Spleen (tissue), 11 donors: ENCODE measurements around the gene MTA2. TPM values are rescaled to one million over a fixed set of nuclear protein-coding genes. Genes with fewer than 3 reads are reported as not detected.
A peak's percentile ranks its signal among the peaks of the same experiment; 100 is the strongest.

Experiments
- DNase-seq: peaks from one replicate; pipeline ENCODE4 v3.0.0-alpha.2; 2020
- H3K27ac ChIP-seq, 8 donors: fragments of 200-600 bp; sonication (generic) in 7 of 8; 1 replicate in 4 of 8; 2 replicates in 4 of 8; pipeline versions ENCODE4 v1.5.0 to v1.8.0; 2016 to 2021; ENCODE audit warnings: inconsistent platforms in 4 of 8, mild to moderate bottlenecking in 4 of 8, moderate library complexity in 1 of 8
- H3K27me3 ChIP-seq, 7 donors: fragments of 200-600 bp; sonication (generic) in 6 of 7; replicated peaks in 1 of 7; 1 replicate in 4 of 7; 2 replicates in 3 of 7; pipeline versions ENCODE4 v1.5.0 to v1.8.0; 2016 to 2021; ENCODE audit warnings: inconsistent platforms in 3 of 7, mild to moderate bottlenecking in 1 of 7
- H3K36me3 ChIP-seq, 6 donors: fragments of 200-600 bp; sonication (generic) in 5 of 6; 1 replicate in 4 of 6; 2 replicates in 2 of 6; pipeline versions ENCODE4 v1.5.0 to v1.8.0; 2016 to 2021; ENCODE audit warnings: inconsistent platforms in 2 of 6
- H3K4me1 ChIP-seq, 6 donors: fragments of 200-600 bp; sonication (generic) in 5 of 6; 1 replicate in 3 of 6; 2 replicates in 3 of 6; pipeline versions ENCODE4 v1.5.0 to v1.8.0; 2016 to 2021; ENCODE audit warnings: inconsistent platforms in 3 of 6
- H3K4me3 ChIP-seq, 8 donors: fragments of 200-600 bp; sonication (generic) in 7 of 8; 1 replicate in 4 of 8; 2 replicates in 4 of 8; pipeline versions ENCODE4 v1.5.0 to v1.8.0; 2016 to 2021; ENCODE audit warnings: inconsistent platforms in 4 of 8, mild to moderate bottlenecking in 4 of 8, moderate library complexity in 2 of 8
- H3K9me3 ChIP-seq, 8 donors: fragments of 200-600 bp; sonication (generic) in 7 of 8; 1 replicate in 4 of 8; 2 replicates in 4 of 8; pipeline versions ENCODE4 v1.5.0 to v1.8.0; 2016 to 2021; ENCODE audit warnings: inconsistent platforms in 4 of 8
- CTCF ChIP-seq, 11 experiments: fragments of 200-600 bp in 7 of 11; fragments of 450-650 bp in 4 of 11; sonication (generic) in 4 of 11; IDR thresholded peaks in 8 of 11; conservative IDR thresholded peaks in 3 of 11; 1 replicate in 7 of 11; 2 replicates in 4 of 11; pipeline versions ENCODE4 v1.4.0 to v1.8.0; 2016 to 2021; ENCODE audit warnings: antibody characterized with exemption in 11 of 11, inconsistent platforms in 4 of 11, mild to moderate bottlenecking in 1 of 11
- POLR2A ChIP-seq, 3 donors: fragments of 450-650 bp; IDR thresholded peaks; one replicate each; pipeline ENCODE4 v1.5.1; 2017; ENCODE audit warnings: antibody characterized with exemption in 3 of 3, mild to moderate bottlenecking in 1 of 3
- POLR2AphosphoS5 ChIP-seq, 3 donors: sonication (generic); formaldehyde crosslinking; IDR thresholded peaks; one replicate each; pipeline ENCODE4 v1.5.1; 2017; ENCODE audit warnings: antibody characterized with exemption in 3 of 3
- WGBS, 5 donors: extraction: QIAGEN DNeasy Blood & Tissue Kit in 3 of 5; methylation state at CpG; one replicate each; pipeline versions ENCODE4 v1.1.5 to v1.1.7; 2013 to 2018; 5-methylcytosine and 5-hydroxymethylcytosine counted together
- intact Hi-C: fragments of 100-400 bp; cut with DNase I; formaldehyde crosslinking; loops from one replicate; pipeline ENCODE4 v1.15.0; 2023; ENCODE audit warnings: low total_unique reads
- microRNA-seq, 3 donors: library from miRNA; unstranded; fragments of <30 nt; microRNA quantifications; one replicate each; pipeline versions ENCODE4 to v1.1.0, GENCODE V29; 2019 to 2020
- polyA plus RNA-seq, 3 donors: library from polyadenylated mRNA; stranded (reverse); fragments of 200-250 nt; gene quantifications; one replicate each; pipeline ENCODE4 v1.2.1, GENCODE V29; 2013
- small RNA-seq, 4 donors: library from RNA; depleted of rRNA; stranded (forward); fragments of <200 nt; gene quantifications; one replicate each; pipeline ENCODE3, GENCODE V24; 2016
- total RNA-seq, 7 donors: library from RNA; depleted of rRNA in 3 of 7; stranded (reverse); fragments of >200 nt in 3 of 7; fragmentation: NEBNext Ultra II Directional in 4 of 7; extraction: Animal tissue kit (Norgen Biotek cat#: 25700) in 4 of 7; gene quantifications; one replicate each; pipeline versions ENCODE4 v1.1.0 to v1.2.1, GENCODE V29; 2016 to 2021
- donor health status: healthy with polysubstance abuse.
- donor health status: DM: no; HTN: no; CAD: no; lungs with moderate emphysema.
- donor health status: DM: no; HTN: no; CAD: no.
- donor health status: Bipolar disorder and iron deficiency.
- donor health status: healthy.
- donor health status: DM: no; HTN: no; CAD: no.
- donor health status: DM: yes; HTN: yes; CAD: no.

Gene MTA2
- total and polyA plus RNA-seq, 10 donors = 55.3 to 154 (median 111) TPM

GRCh38 chr11:62545437-62546243, 56.0 kb downstream of the MTA2 start:
- H3K9me3 ChIP-seq = no peaks in the 10 kb centered on the region
- H3K27me3 ChIP-seq = peaks cover 0 to 38% (median 16%) of the 10 kb centered on the region in 7 donors
- H3K27ac ChIP-seq = peak overlapping the region; percentile 74 to 94 (median 90)
- H3K4me3 ChIP-seq = peak overlapping the region; percentile 60 to 98 (median 79)
- peaks cover 36 to 89% (median 74%) of the 10 kb centered on the region in 6 donors for H3K4me1 ChIP-seq
- intact Hi-C loops = no loop called here
- peak; percentile 65 to 83 (median 68) for TF ChIP-seq POLR2AphosphoS5 (IDR thresholded peaks at IDR 0.05)
- TF ChIP-seq POLR2A (IDR thresholded peaks at IDR 0.05) = no peak
- H3K36me3 ChIP-seq = no peaks in the 10 kb centered on the region
- 0 to 1% (median 1%) methylated on average over 47 to 59 of the region's 59 CpGs for WGBS, 5 donors
- peak; percentile 87 for DNase-seq

GRCh38 chr11:62544581-62545436, 56.9 kb downstream of the MTA2 start:
- TF ChIP-seq POLR2AphosphoS5 (IDR thresholded peaks at IDR 0.05) = no peak
- TF ChIP-seq CTCF (IDR thresholded peaks at IDR 0.05 in 8 of 11, conservative IDR thresholded peaks at IDR 0.05 in 3 of 11) = no peak
- TF ChIP-seq POLR2A (IDR thresholded peaks at IDR 0.05) = no peak
- 2 to 8% (median 5%) methylated on average over 23 to 32 of the region's 32 CpGs for WGBS, 5 donors
- H3K27me3 ChIP-seq = peaks cover 0 to 38% (median 16%) of the 10 kb centered on the region in 7 donors
- H3K36me3 ChIP-seq = no peaks in the 10 kb centered on the region
- H3K9me3 ChIP-seq = no peaks in the 10 kb centered on the region
- H3K4me1 ChIP-seq = peaks cover 45 to 89% (median 80%) of the 10 kb centered on the region in 6 donors
- intact Hi-C loops = loop anchor here (5.0 kb wide), 1 partner anchor 123 kb away; no protein-coding TSS in a partner anchor
- peak overlapping the region; percentile 74 to 94 (median 90) for H3K27ac ChIP-seq
- DNase-seq = no peak
- peak overlapping the region; percentile 60 to 98 (median 79) for H3K4me3 ChIP-seq

DNA sequence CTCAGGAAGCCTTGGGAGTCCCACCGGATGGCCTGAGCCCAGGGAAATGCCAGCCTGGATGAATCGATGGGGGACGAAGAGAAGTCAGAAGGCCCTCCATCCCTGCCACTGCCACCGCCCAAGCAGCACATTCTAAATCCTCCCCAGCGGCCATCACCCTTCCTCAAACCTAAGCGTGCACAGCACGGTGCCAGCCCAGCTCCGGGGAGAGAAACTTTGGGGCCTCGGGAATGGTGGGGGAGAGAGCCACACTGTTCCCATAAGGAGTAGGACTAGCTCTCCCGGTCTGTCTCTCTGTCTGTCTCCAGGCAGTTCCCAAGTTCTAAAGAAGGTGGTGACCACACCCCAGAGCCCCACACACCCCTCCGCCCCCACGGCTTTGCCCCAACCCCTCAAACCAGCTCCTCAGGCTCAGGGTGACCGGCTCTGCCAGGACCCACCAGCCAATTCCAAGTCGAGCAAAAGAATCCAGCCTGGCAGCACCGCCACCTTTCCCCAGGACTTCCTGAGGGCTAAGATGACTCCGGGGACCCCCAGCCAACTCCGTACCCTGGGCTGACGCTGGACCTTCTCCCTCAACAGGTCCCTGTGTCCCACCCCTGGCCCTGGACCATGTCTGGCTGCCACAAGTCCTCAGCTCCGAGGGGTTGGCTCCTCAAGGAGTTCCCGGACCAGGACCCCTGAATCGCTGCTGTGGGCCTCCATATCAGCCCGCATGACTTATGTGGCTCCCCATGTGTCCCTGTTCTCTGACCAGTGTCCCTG, 57.8 kb downstream of the MTA2 start:
- Histone ChIP-seq H3K9me3 (no peaks in the 10 kb centered on the region), H3K27ac (peak overlapping the region; percentile 74 to 94 (median 90)), H3K4me1 (peaks cover 54 to 93% (median 89%) of the 10 kb centered on the region in 6 donors), H3K36me3 (no peaks in the 10 kb centered on the region), H3K4me3 (peak overlapping the region; percentile 14 to 98 (median 78)), H3K27me3 (peaks cover 0 to 38% (median 16%) of the 10 kb centered on the region in 7 donors)
- TF ChIP-seq POLR2A (IDR thresholded peaks at IDR 0.05) (no peak), POLR2AphosphoS5 (IDR thresholded peaks at IDR 0.05) (no peak), CTCF (IDR thresholded peaks at IDR 0.05 in 8 of 11, conservative IDR thresholded peaks at IDR 0.05 in 3 of 11) (no peak)
- WGBS, 5 donors = 64 to 73% (median 71%) methylated on average over 18 to 22 of the region's 22 CpGs
- DNase-seq = no peak
- intact Hi-C loops = loop anchor here (5.0 kb wide), 1 partner anchor 122 kb away; no protein-coding TSS in a partner anchor

Small RNAs within 50 kb of the gene (microRNA-seq; reads per million reads assigned to microRNA genes)
- gene MIR6747 = 0.70 to 1.1 (median 1.1) reads per million in 3 donors

Small RNAs within 50 kb of the gene (small RNA-seq; reads per million reads assigned to genes)
- gene AP001458.1 (0 reads per million in 4 donors), gene EEF1G (0 reads per million in 4 donors), gene MIR6747 (0 to 0.06 (median 0) reads per million in 4 donors)

Other genes with a start within 250 kb of the MTA2 start
- not detected for gene SCGB1A1, start 182.8 kb downstream of the MTA2 start, total RNA-seq
- gene SCGB1A1, start 182.8 kb downstream of the MTA2 start, polyA plus RNA-seq = under 1 TPM in 1 of 3 donors, not detected in 2; 0.35 TPM
- 100 to 1,000 TPM; 168 to 370 (median 289) TPM for gene AHNAK, start 55.1 kb downstream of the MTA2 start, total RNA-seq
- 10 to 100 TPM; 11.8 to 24.0 (median 12.0) TPM for gene AHNAK, start 55.1 kb downstream of the MTA2 start, polyA plus RNA-seq
- gene EEF1G, start 28.0 kb downstream of the MTA2 start, total RNA-seq = 1,000 to 10,000 TPM in 6 of 7 donors, 100 to 1,000 TPM in 1; 989 to 1,475 (median 1,270) TPM
- gene EEF1G, start 28.0 kb downstream of the MTA2 start, polyA plus RNA-seq = 1,000 to 10,000 TPM; 2,364 to 2,501 (median 2,474) TPM
- 10 to 100 TPM; 14.4 to 30.9 (median 20.1) TPM for gene TUT1, start 10.3 kb downstream of the MTA2 start, total RNA-seq
- 10 to 100 TPM; 14.5 to 24.1 (median 16.1) TPM for gene TUT1, start 10.3 kb downstream of the MTA2 start, polyA plus RNA-seq
- 100 to 1,000 TPM in 5 of 7 donors, 10 to 100 TPM in 2; 46.7 to 159 (median 116) TPM for gene EML3, start 10.9 kb upstream of the MTA2 start, total RNA-seq
- 100 to 1,000 TPM in 1 of 3 donors, 10 to 100 TPM in 2; 51.0 to 116 (median 78.6) TPM for gene EML3, start 10.9 kb upstream of the MTA2 start, polyA plus RNA-seq
- 1 to 10 TPM; 4.3 to 8.8 (median 5.6) TPM for gene ROM1, start 11.4 kb upstream of the MTA2 start, total RNA-seq
- 10 to 100 TPM in 1 of 3 donors, 1 to 10 TPM in 2; 4.2 to 15.0 (median 6.1) TPM for gene ROM1, start 11.4 kb upstream of the MTA2 start, polyA plus RNA-seq
- 10 to 100 TPM; 25.2 to 43.7 (median 37.1) TPM for gene B3GAT3, start 20.1 kb upstream of the MTA2 start, total RNA-seq
- 10 to 100 TPM; 41.9 to 65.7 (median 63.1) TPM for gene B3GAT3, start 20.1 kb upstream of the MTA2 start, polyA plus RNA-seq
- gene GANAB, start 44.7 kb upstream of the MTA2 start, total RNA-seq = 100 to 1,000 TPM; 122 to 245 (median 198) TPM
- 10 to 100 TPM; 49.0 to 72.4 (median 53.6) TPM for gene GANAB, start 44.7 kb upstream of the MTA2 start, polyA plus RNA-seq
- 10 to 100 TPM; 16.9 to 34.5 (median 24.8) TPM for gene INTS5, start 51.4 kb upstream of the MTA2 start, total RNA-seq
- 10 to 100 TPM in 1 of 3 donors, 1 to 10 TPM in 2; 4.4 to 13.7 (median 7.0) TPM for gene INTS5, start 51.4 kb upstream of the MTA2 start, polyA plus RNA-seq
- 10 to 100 TPM; 30.9 to 43.7 (median 42.5) TPM for gene C11orf98, start 63.3 kb upstream of the MTA2 start, total RNA-seq
- gene C11orf98, start 63.3 kb upstream of the MTA2 start, polyA plus RNA-seq = 100 to 1,000 TPM; 144 to 164 (median 152) TPM
- 10 to 100 TPM in 6 of 7 donors, 1 to 10 TPM in 1; 3.0 to 19.4 (median 13.2) TPM for gene CSKMT, start 63.4 kb upstream of the MTA2 start, total RNA-seq
- 10 to 100 TPM; 32.6 to 59.4 (median 40.3) TPM for gene CSKMT, start 63.4 kb upstream of the MTA2 start, polyA plus RNA-seq
- 1 to 10 TPM; 4.9 to 6.5 (median 5.9) TPM for gene UQCC3, start 69.8 kb upstream of the MTA2 start, total RNA-seq
- 10 to 100 TPM; 20.2 to 23.7 (median 23.3) TPM for gene UQCC3, start 69.8 kb upstream of the MTA2 start, polyA plus RNA-seq
- gene LBHD1, start 70.4 kb upstream of the MTA2 start, total RNA-seq = 10 to 100 TPM in 6 of 7 donors, 1 to 10 TPM in 1; 10.0 to 20.2 (median 12.8) TPM
- gene LBHD1, start 70.4 kb upstream of the MTA2 start, polyA plus RNA-seq = 10 to 100 TPM in 2 of 3 donors, 1 to 10 TPM in 1; 7.3 to 21.2 (median 15.1) TPM
- gene UBXN1, start 77.2 kb upstream of the MTA2 start, total RNA-seq = 100 to 1,000 TPM in 6 of 7 donors, 10 to 100 TPM in 1; 93.8 to 158 (median 128) TPM
- 100 to 1,000 TPM; 198 to 209 (median 203) TPM for gene UBXN1, start 77.2 kb upstream of the MTA2 start, polyA plus RNA-seq
- not detected for gene LRRN4CL, start 87.7 kb upstream of the MTA2 start, total RNA-seq
- under 1 TPM; 0.04 to 0.48 (median 0.17) TPM for gene LRRN4CL, start 87.7 kb upstream of the MTA2 start, polyA plus RNA-seq
- 10 to 100 TPM; 25.6 to 66.0 (median 34.4) TPM for gene BSCL2, start 105.6 kb upstream of the MTA2 start, total RNA-seq
- gene BSCL2, start 105.6 kb upstream of the MTA2 start, polyA plus RNA-seq = 10 to 100 TPM; 47.7 to 62.6 (median 47.8) TPM
- gene GNG3, start 105.8 kb upstream of the MTA2 start, total RNA-seq = not detected
- under 1 TPM in 2 of 3 donors, not detected in 1; 0.12 to 0.13 TPM for gene GNG3, start 105.8 kb upstream of the MTA2 start, polyA plus RNA-seq
- 10 to 100 TPM; 39.3 to 62.8 (median 48.5) TPM for gene HNRNPUL2, start 125.6 kb upstream of the MTA2 start, total RNA-seq
- 10 to 100 TPM; 26.4 to 37.1 (median 29.3) TPM for gene HNRNPUL2, start 125.6 kb upstream of the MTA2 start, polyA plus RNA-seq
- gene TTC9C, start 126.6 kb upstream of the MTA2 start, total RNA-seq = 10 to 100 TPM; 25.4 to 47.1 (median 30.5) TPM
- 10 to 100 TPM; 27.8 to 35.6 (median 33.4) TPM for gene TTC9C, start 126.6 kb upstream of the MTA2 start, polyA plus RNA-seq
- gene ZBTB3, start 152.3 kb upstream of the MTA2 start, total RNA-seq = 10 to 100 TPM in 5 of 7 donors, 1 to 10 TPM in 2; 6.6 to 14.5 (median 11.1) TPM
- gene ZBTB3, start 152.3 kb upstream of the MTA2 start, polyA plus RNA-seq = 1 to 10 TPM; 3.2 to 4.9 (median 3.9) TPM
- gene POLR2G, start 159.7 kb upstream of the MTA2 start, total RNA-seq = 10 to 100 TPM; 52.1 to 74.0 (median 60.2) TPM
- 100 to 1,000 TPM; 129 to 153 (median 135) TPM for gene POLR2G, start 159.7 kb upstream of the MTA2 start, polyA plus RNA-seq
- 10 to 100 TPM; 16.6 to 28.8 (median 23.7) TPM for gene TAF6L, start 169.5 kb upstream of the MTA2 start, total RNA-seq
- gene TAF6L, start 169.5 kb upstream of the MTA2 start, polyA plus RNA-seq = 10 to 100 TPM; 11.9 to 37.5 (median 21.1) TPM
- 10 to 100 TPM; 39.0 to 80.8 (median 48.3) TPM for gene TMEM179B, start 185.5 kb upstream of the MTA2 start, total RNA-seq
- 10 to 100 TPM; 46.1 to 57.1 (median 54.6) TPM for gene TMEM179B, start 185.5 kb upstream of the MTA2 start, polyA plus RNA-seq
- 10 to 100 TPM; 11.2 to 27.8 (median 13.6) TPM for gene TMEM223, start 190.1 kb upstream of the MTA2 start, total RNA-seq
- 10 to 100 TPM; 19.0 to 32.8 (median 25.0) TPM for gene TMEM223, start 190.1 kb upstream of the MTA2 start, polyA plus RNA-seq
- gene NXF1, start 203.6 kb upstream of the MTA2 start, total RNA-seq = 100 to 1,000 TPM in 4 of 7 donors, 10 to 100 TPM in 3; 87.7 to 125 (median 118) TPM
- gene NXF1, start 203.6 kb upstream of the MTA2 start, polyA plus RNA-seq = 100 to 1,000 TPM in 2 of 3 donors, 10 to 100 TPM in 1; 83.1 to 271 (median 194) TPM
- 10 to 100 TPM; 40.5 to 50.7 (median 43.7) TPM for gene STX5, start 230.2 kb upstream of the MTA2 start, total RNA-seq
- 10 to 100 TPM; 20.9 to 27.0 (median 23.5) TPM for gene STX5, start 230.2 kb upstream of the MTA2 start, polyA plus RNA-seq
- not detected for gene TEX54, start 231.0 kb upstream of the MTA2 start, total RNA-seq
- gene TEX54, start 231.0 kb upstream of the MTA2 start, polyA plus RNA-seq = not detected
- 10 to 100 TPM; 29.0 to 62.2 (median 46.4) TPM for gene WDR74, start 237.7 kb upstream of the MTA2 start, total RNA-seq
- 10 to 100 TPM; 56.0 to 66.2 (median 60.1) TPM for gene WDR74, start 237.7 kb upstream of the MTA2 start, polyA plus RNA-seq